ENCODE measurements around the gene NCOA4.
"Not testable (repeated sequence)": the region's sequence is repeated elsewhere in the genome, so short reads cannot be mapped to it uniquely, and the experiment has no call there.

Gene NCOA4

DNA sequence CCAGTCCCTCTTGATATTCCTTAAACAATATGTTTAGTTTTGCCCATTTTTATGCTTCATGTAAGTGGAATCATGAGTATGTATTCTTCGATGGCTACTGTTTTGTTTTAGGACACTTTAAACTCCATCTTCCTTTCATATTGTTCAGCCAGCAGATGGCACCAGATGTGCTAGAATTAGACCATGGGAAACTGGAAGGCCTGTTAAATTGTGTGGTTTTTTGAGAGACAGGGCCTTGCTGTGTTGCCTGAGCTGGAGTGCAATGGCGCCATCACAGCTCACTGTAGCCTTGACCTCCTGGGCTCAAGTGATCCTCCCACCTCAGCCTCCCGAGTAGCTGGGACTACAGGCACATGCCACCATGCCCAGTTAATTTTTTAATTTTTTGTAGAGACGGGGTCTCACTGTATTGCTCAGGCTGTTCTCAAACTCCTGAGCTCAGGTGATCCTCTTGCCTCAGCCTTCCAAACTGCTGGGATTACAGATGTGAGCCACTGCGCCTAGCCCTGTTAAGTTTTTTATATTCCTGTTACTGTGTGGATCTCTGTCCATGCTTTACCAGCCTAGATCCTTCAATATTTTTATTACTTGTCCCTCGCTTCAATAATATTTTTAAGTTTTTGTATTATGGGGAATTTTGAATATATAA is 46.8 kb downstream of the NCOA4 start:
- not testable (repeated sequence) for DNase-seq (ENCODE audit: low read depth in 3 of 3)

DNA sequence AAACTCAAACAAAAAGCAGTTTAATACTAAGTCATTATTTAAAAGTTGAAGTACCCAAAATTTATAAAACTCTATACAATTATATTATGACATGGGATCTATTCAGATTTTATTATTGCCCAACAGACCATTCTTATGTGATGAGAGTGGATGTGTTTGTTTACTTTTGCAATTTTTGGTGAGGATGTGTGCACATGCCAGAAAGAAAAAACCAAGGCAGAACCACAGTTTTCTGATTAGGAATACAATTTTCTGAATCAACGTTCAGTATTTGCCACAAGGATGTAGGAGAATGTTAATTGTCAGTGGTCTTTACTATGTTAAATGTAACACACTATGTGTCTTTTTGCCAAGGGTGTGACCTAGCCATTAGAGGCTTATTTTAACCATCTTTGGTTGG is 49.1 kb downstream of the NCOA4 start:
- DNase-seq (ENCODE audit: low read depth in 3 of 3): not testable (repeated sequence)

GRCh38 chr10:45978554-45978953 is 51.9 kb downstream of the NCOA4 start:
- DNase-seq (ENCODE audit: low read depth in 3 of 3): not testable (repeated sequence)

DNA sequence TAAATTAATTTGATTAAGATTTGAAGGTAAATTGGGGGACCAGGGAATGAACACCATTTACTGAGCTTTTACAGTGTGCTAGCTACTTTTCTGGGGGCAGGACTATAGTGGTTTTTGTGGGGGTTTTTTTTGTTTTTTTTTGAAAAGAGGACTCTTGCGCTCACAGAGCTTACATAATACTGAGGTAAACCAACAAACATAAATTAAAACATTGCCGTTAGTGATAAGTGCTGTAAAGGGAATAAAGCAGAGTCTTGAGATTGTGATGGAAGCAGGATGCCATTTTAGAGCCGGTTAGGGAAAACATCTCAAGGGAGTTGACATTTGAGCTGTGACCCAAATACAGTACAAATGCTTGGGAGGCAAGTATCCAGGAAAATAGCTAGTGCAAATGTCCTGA is 56.4 kb downstream of the NCOA4 start:
- DNase-seq (ENCODE audit: low read depth in 3 of 3): not testable (repeated sequence)

GRCh38 chr10:45972813-45973169 is 57.6 kb downstream of the NCOA4 start:
- DNase-seq (ENCODE audit: low read depth in 3 of 3): not testable (repeated sequence)

DNA sequence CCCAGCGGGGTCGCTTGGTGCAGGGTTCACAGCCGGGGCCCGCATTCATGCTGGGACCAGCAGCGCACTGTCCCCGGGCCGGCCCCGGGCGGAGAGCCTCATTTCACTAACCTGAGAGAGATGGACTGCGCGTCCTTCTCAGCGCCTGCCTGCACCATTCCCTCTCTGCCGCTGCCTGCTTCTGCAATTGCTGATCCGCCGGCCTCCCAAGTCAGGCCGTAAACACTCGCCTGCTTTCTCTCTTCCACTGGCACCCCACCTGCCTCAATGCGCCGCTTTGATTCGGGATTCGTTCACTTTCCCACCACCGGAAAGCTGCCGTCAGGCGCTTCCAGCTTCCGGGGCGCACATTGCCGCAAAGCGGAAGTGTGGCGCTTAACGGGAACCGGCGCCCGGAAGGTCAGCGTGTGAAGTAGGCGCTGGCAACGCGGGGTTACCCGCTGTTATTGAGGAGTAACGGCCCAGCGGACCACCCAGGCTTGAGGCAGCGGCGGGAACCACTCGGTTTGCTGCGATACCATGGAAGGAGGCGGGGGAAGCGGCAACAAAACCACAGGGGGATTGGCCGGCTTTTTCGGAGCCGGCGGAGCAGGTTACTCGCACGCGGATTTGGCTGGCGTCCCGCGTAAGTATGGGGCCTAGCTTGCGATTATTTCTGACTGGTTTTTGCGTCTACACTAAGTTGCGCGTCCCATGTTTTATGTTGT is 58.2 kb downstream of the NCOA4 start, which contains the start of gene TIMM23:
Gene TIMM23 (plus strand): TSS at position 384 of the 707 bp plus-strand sequence. CDS start 136 bp downstream, at position 520.
- peak; percentile 64 to 79 (median 74) for DNase-seq (ENCODE audit: low read depth in 3 of 3)

GRCh38 chr10:45971742-45972105 is 58.7 kb downstream of the NCOA4 start:
- not testable (repeated sequence) for DNase-seq (ENCODE audit: low read depth in 3 of 3)

- DNase-seq (ENCODE audit: low read depth in 3 of 3): not testable (repeated sequence)
Observed at GRCh38 chr10:45971019-45971418, 59.4 kb downstream of the NCOA4 start.

- not testable (repeated sequence) for DNase-seq (ENCODE audit: low read depth in 3 of 3)
Observed at GRCh38 chr10:45962686-45963452, 67.6 kb downstream of the NCOA4 start.

DNA sequence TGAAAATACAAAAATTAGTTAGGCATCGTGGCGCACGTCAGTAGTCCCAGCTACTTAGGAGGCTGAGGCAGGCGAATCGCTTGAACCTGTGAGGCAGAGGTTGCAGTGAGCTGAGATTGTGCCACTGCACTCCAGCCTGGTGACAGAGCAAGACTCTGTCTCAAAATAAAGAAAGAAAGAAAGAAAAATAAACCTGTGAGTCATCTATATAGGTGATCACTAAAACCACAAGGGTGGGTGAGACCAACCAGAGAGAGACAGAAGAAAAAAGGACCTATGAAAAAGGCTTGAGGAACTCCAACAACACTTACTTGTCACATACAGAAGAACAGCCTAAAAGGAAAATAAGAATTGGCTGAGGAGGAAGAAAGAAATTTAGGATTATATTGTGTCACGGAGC is 72.5 kb downstream of the NCOA4 start:
- not testable (repeated sequence) for DNase-seq (ENCODE audit: low read depth in 3 of 3)

DNA sequence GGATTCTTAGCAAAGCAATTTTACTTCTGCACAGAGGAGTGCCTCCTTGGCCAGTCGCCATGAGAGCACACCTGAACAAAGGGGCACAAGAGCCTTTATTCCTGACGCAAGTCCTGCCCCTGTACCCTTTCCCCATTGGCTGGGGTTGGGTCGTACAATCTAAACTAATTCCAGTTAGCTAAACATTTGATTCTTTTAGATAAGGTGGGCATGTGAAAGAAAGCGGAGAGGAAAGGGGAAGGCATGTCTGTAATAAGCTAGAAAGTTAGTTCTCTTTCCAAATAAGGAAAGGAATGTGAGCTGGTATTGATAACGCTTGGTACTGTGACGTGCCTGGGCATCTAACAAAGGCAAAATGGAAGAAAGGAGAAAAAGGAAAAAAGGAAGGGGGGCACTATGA is 73.8 kb downstream of the NCOA4 start:
- not testable (repeated sequence) for DNase-seq (ENCODE audit: low read depth in 3 of 3)

Measured in stimulated activated CD4-positive, alpha-beta T cell treated with anti-CD3 and anti-CD28 coated beads, TNF-alpha, amount 100 ng/mL, for 4 hours (primary cell).